GM18511 (cell line): ENCODE measurements around the gene HOXD9.

ENCODE experiments used
- ATAC-seq: cut with Tn5 transposase; IDR thresholded peaks from one replicate; pipeline ENCODE4 v1.9.1; 2021; ENCODE audit warnings: mild to moderate bottlenecking, moderate library complexity; ENCODE audit not compliant: unreplicated experiment

The HOXD9 gene

GRCh38 chr2:176152350-176153181 is 30.0 kb downstream of the HOXD9 start:
- no peak for ATAC-seq

DNA sequence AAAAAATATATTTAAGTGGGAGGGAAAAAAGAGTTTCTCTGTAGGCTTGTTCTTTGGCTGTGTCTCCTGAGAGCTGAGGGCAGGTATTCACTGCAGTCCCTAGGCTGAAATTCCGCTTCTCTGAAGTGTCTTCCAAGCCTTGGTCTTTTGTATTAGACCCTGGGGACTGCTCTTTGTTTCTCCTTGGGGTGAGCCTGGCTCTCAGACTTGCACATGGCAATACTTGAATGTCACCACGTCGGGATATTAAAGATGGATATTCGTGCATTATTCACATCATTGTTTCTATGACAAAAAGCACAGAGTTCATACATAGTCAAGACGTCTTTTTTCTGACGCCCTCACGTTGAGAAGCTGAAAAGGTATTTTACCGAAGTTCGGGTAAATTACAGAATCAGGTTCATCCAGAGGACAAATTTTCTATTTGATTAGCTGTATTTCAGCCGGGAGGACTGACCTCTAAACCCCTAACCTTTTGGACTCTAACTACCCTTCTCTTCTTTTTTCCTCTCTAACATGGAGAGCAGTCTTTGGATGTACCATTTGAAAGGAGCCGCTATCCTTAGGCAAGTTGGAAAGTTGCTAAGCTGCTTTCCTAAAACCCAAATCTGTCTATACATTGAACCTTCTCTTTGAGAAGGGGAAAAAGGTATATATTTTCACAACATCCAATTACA is 32.2 kb downstream of the HOXD9 start:
- no peak for ATAC-seq

DNA sequence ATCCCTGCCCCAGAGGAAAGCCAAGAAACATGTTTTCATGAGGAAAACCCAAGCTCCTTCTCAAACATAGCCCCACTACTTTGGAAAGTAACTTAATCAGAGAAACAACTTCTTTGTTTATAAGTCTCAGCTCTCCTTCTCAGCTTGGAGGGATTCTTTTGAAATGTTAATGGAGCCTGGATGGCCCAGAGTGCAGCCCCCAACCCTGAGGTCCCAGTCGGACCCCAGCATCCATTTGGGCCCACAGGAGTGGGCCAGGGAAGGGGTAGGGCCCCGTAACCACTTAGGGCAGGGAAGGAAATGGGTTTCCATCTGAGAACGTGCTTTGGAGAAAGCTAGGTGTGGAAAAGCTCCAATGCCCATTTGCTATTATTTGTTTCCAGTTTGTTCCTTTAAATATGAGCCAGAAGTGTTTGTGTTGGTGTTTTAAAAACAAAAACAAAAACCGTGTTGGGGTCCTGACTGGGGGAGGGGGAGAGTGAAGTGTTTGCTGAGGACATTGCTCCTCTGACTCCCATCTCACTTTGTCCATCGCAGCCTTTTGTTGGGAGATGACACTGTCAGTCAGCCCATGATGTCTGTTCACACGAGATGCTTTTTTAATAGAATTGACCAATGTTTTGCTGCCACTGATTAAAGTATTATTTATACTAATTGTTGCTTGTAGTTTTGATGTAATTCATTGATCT is 33.0 kb downstream of the HOXD9 start:
- no peak for ATAC-seq

- no peak for ATAC-seq
Measured at GRCh38 chr2:176156301-176156806, 33.8 kb downstream of the HOXD9 start.

- no peak for ATAC-seq
Measured at GRCh38 chr2:176156807-176157498, 34.4 kb downstream of the HOXD9 start, which contains the start of gene HOXD3. HOXD3 (plus strand) TSS chr2:176157307; CDS start chr2:176169115, 11,808 bp downstream.

GRCh38 chr2:176157499-176158185 is 35.1 kb downstream of the HOXD9 start:
- no peak for ATAC-seq

- no peak for ATAC-seq
Measured at GRCh38 chr2:176158186-176158591, 35.7 kb downstream of the HOXD9 start.

GRCh38 chr2:176158855-176159662 is 36.5 kb downstream of the HOXD9 start:
- ATAC-seq = no peak

- ATAC-seq = no peak
Measured at GRCh38 chr2:176159663-176160250, 37.2 kb downstream of the HOXD9 start.

GRCh38 chr2:176160251-176160985 is 37.9 kb downstream of the HOXD9 start:
- ATAC-seq = no peak

- no peak for ATAC-seq
Measured at GRCh38 chr2:176160986-176161824, 38.7 kb downstream of the HOXD9 start.

- ATAC-seq = no peak
Measured at GRCh38 chr2:176161825-176162626, 39.5 kb downstream of the HOXD9 start.

- ATAC-seq = no peak
Measured at GRCh38 chr2:176162911-176163671, 40.6 kb downstream of the HOXD9 start.

DNA sequence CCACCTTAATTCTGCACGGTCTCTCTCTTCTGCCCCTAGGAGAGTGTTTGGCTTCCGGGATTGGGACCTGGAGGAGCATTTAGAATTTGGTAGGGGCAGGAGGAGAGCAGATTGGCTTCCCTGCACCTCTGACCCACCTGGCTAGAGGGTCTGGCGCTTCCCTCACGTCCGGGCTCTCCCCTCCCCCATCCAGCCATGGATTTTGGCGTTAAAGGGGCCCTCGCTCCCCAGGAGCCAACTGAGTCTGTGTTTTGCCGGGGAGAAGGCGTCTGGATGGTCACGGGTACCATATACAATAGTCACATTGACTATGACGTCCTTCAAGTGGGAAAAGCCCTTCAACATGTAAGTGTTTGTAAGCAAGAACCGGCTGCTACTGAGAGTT is 41.1 kb downstream of the HOXD9 start:
- no peak for ATAC-seq

- no peak for ATAC-seq
Measured at GRCh38 chr2:176164201-176164600, 41.7 kb downstream of the HOXD9 start.
